Activated CD4-positive, alpha-beta T cell treated with anti-CD3 and anti-CD28 coated beads, Interleukin-10, Interleukin-2, amounts not matched to agents 100 ng/mL and 50 ng/mL, durations not matched to agents 16 hours and 8 hours (primary cell): ENCODE results near the gene POMT1.
A peak's percentile ranks its signal among the peaks of the same experiment; 100 is the strongest.
"Not testable (repeated sequence)": the region's sequence is repeated elsewhere in the genome, so short reads cannot be mapped to it uniquely, and the experiment has no call there.

Source experiments
- DNase-seq: peaks from one replicate; pipeline ENCODE4 v3.0.0-alpha.2; 2020

The POMT1 gene

DNA sequence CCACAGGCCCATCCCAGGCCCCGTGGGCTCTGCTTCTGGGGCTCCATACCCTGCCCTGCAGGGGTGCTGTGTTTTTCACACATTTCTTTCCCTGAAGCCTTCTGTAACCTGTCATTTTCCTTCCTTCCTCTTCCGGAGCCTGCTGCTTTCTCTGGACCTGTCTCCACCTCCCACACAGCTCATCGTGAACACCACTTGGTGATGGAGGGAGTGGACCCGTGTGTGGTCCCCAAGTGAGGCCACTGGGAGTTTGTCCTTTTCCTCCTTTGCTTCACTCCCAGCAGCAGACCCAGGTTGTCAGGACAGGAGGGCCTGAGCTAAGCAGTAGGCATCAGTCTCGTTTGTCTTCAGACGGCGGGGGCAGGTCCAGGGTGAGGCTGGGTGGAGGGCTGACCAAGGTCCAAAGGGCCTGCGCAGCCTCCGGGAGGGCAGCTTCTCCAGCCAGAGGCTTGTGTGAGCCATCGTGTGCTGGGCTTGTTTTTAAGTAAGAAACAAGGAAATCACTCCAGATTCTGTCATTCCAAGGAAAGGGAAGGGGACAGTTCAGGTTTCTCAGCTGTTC is 5.8 kb upstream of the POMT1 start:
- DNase-seq = no peak

DNA sequence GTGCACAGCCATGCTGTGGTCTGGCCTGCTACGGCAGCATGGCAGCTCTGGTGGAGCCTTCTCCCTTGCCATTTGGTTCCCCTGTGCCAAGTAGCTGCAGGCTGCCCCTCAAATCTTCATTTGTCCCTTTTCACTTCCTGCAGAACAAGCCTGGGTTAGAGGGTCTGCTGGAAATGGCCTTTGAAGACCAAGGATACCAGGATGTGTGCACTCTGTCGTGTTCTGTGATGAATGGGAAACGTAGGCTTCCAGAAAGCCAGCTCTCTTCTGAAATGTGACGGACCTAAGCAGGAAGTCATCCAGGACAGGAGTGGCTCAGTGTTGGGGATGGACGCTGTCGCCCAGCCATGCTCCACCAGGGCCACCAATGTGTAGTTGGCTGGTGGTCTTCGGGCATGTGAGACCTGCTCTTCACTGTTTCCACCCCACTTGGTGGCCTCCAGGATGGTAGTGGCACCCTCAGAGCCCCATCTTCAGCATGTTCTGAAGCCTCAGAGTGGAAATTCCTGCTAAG is 3.4 kb upstream of the POMT1 start:
- DNase-seq = no peak

DNA sequence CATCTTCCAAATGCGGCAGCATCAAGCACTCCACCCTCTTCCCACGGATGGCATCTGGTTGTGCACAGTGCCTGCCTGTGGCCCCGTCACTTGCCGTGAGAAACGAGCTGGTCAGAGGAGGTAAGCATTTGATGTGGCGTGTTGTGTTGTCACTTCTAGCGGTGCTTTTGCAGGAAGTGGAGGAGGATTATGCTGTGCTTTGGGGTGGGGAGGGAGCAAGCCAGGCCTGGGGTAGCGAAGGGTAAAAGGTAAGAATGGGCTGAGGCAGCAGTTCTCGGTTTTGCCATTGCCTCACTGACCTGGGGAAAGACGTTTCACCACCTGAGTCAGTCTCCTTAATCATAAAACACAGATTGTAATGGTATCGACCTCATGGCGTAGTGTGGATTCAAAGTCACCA is 2.3 kb upstream of the POMT1 start:
- peak; percentile 89 for DNase-seq

DNA sequence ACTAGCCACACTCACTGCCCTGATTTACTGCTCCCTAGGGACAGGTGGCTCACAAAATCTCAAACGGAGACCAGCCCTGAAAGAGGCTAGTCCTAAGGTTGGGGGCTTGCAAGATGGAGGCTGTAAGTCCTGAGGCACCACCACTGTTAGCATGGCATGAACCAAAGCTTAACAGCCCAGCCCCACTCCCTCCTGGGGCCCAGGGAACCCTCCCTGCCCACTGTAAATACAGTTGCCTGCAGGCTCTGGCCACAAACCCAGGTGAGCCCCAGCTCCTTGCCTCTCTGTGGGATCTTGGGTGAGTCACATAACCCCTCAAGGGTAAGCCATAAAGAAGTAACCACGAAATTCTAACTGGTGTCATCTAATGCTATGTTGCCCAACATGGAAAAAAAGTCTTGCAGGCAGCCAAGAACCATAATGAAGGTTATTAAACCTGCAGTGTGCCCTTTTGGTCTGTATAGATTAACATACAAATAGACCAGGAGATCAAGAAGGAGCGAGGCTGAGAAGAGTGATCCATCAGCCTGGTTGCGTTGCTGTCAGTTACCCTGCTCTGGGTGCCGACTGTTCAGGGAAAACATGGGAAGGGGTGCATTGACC is 1.7 kb upstream of the POMT1 start:
- DNase-seq = peak; percentile 85

DNA sequence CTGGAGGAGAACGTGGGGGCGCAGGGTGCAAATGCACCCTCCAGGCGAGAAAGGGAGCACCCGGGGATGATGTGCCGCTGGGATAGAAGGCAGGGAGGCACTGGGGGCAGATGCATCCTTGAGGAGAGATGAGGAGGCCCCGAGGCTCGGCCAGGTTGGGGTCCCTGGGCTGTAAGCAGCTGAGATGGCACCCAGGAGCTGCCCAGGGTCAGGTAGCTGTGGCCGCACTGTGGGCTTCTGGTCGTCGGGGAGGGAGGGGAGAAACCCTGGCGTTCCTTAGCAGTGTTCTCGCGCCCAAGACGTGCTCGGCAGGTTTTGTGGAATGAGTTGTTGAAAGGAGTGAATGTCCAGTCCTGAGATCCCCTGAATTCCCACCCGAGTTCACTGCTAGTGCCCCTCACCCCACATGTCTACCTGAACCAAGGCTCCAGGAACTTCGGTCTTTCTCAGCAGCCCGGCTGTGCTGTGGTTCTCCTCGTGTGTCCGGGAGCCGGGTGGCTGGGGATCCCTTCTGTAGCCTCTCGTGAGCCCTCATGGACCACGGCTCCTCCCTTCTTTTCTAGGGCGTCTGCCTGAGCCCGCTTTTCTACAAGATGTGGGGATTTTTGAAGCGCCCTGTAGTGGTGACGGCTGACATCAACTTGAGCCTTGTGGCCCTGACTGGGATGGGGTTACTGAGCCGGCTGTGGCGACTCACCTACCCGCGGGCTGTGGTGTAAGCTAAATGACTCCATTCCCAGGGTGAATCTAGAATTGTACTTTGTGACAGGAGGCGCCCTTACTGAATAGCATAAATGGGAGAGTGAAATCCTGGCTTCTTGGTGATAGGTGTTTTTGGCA is 1.1 kb downstream of the POMT1 start:
- peak; percentile 89 for DNase-seq

DNA sequence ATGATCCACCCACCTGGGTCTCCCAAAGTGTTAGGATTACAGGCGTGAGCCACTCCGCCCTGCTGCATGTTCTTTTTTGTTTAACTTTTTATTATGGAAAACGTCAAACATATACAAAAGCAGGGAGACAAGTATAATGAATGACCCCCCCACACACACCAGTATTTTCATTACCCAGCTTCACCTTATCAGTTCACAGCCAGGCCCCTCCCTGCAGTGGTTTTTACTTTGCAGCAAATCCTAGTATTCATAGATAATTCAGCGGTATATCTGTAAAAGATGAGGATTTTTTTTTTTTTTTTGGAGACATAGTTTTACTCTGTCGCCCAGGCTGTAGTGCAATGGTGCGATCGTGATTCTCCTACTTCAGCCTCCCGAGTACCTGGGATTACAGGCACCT is 2.3 kb downstream of the POMT1 start:
- DNase-seq = no peak

DNA sequence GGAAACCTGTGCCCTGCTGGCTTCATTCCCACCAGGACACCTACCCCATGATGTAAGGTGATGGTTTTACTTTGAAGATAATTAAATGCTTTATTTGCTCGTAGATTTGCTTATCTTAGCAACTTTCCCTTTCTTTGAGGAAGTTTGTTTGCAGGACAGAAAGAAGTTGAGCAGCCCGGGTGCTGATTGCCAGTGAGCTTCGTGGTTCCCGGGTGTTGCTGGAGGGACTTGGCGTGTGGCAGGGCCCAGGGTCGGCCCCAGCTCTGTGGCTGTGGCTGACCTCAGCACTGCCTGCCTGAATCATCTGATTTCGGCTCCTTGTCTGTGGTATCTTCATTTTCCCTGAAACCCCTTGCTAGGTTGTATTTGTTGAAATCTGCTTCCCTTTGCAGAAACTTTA is 8.7 kb downstream of the POMT1 start:
- no peak for DNase-seq

DNA sequence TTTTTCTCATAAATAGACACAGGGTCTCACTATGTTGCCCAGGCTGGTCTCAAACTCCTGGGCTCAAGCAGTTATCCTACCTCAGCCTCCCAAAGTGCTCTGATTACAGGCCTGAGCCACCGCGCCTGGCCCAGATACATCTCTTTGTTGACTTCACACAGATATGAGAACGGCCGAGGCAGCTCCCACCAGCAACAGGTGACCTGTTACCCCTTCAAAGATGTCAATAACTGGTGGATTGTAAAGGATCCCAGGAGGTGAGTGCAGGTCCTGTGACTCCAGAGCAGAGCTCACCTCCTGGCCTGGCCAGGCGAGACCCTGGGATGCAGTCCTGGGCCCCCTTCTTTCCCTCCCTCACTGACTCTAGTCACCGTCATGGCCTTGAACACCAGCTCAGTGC is 9.2 kb downstream of the POMT1 start:
- DNase-seq = no peak

DNA sequence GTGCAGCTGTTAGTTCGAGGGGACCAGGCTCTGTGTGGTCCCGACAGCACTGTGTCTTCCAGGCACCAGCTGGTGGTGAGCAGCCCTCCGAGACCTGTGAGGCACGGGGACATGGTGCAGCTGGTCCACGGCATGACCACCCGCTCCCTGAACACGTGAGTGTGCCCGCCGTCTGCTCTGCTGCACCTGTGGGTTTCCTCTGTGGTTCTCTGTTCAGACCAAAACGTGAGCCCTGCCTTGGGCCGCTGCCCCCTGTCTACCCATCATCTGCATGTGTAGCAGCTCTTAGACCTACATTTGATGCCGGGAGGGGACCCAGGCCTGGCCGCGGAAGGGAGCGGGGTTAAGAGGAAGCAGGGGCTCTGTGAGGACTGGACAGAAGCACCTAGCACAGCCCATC is 10.5 kb downstream of the POMT1 start:
- DNase-seq = no peak

DNA sequence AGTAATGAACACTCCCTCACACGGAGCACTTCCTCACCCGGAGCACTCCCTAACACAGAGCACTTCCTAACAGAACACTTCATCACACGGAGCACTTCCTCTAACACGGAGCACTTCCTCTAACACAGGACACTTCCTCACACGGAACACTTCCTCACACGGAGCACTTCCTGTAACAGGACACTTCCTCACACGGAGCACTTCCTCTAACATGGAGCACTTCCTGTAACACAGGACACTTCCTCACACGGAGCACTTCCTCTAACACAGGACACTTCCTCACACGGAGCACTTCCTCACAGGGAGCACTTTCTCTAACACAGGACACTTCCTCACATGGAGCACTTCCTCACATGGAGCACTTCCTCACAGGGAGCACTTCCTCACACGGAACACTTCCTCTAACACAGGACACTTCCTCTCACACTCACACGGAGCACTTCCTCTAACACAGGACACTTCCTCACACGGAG is 12.9 kb downstream of the POMT1 start:
- not testable (repeated sequence) for DNase-seq

DNA sequence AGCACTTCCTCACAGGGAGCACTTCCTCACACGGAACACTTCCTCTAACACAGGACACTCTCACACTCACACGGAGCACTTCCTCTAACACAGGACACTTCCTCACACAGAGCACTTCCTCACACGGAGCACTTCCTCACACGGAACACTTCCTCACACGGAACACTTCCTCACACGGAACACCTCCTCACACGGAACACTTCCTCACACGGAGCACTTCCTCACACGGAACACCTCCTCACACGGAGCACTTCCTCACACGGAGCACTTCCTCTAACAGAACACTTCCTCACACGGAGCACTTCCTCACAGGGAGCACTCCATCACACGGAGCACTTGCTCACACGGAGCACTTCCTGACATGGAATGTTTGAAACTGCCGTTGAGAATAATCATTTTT is 13.4 kb downstream of the POMT1 start:
- no peak for DNase-seq

DNA sequence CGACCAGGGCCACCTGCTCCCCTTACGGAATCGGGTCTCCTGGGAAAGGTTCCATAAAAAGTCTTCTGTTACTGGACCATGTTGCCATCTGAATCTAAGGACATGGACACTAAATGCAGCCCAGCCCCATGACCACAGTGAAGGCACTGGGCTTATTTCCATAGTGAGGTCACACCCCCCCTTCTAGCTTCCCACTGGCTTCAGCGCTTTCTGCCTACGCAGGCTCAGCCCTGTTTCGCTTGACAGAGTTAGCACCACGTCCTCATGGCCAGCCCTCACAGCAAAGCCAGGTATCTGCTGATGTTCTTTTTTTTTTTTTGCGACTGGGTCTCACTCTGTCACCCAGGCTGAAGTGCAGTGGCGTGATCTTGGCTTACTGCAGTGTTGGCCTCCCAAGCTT is 14.2 kb downstream of the POMT1 start:
- no peak for DNase-seq

DNA sequence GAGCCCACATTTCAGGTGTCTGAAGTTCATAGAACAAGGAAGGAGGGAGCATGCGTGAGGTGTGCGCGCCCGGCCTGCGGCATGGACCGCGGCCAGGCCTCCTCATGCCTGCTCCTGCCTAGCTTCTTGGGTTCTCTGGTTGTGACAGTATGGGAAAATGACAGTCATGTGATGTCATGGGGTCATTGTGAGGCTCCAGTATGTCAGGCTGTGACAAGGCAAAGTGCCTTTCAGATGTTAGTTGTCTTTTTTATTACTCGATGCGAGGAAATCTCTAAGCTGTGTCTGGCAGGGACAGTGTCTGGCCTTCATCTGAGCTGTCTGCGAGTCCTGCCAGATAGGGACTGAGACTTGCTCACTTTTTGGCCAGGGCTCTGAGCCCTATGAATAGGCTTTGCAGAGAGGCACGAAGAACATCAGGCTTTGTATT is 15.1 kb downstream of the POMT1 start:
- DNase-seq = no peak

DNA sequence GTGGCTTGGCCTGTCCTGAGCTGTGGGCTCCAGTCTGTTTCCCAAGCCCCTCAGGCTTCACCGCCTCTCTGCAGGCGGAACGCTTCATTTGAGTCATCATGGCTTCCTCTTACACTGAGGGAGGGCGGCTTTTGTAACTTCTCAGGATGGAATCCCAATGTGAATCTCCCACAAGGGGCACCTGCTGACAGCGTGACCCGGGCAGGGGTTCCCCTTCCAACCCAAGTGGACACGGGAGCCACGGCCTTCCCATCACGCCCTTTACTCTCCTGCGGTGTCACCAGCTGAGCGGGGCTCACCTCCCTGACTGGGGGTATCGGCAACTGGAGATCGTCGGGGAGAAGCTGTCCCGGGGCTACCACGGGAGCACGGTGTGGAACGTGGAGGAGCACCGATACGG is 15.8 kb downstream of the POMT1 start:
- no peak for DNase-seq

DNA sequence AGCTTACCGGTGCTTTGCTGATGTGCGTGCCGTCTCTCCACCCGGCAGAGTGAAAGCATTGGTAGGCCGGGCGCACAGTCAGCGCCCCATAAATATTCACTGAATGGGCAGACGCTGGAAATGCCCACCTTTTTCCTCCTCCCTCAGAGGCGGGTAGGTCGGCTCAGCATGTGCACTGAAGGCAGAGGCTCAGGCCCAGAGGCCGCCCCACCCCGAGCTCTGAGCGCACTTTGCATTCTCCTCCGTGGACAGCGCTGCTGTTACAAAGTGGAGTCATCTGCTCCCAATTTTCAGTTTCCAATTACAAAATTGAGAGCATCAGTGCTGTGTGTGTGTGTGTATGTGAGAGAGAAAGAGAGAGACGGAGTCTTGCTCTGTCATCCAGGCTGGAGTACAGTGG is 17.8 kb downstream of the POMT1 start:
- DNase-seq = no peak

DNA sequence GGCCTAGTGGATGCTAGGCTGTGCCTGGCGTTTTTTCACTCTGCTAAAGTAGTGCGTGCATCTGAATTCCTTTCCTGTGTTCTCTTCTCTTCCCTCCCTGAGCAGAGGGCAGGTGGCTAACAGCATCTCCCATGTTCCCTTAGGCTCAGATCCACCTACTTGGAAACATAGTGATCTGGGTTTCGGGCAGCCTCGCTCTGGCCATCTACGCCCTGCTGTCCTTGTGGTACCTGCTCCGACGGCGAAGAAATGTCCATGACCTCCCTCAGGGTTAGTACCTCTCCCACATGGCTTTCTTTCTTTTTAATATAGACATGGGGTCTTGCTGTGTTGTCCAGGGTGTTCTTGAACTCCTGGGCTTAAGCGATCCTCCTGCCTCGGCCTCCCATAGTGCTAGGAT is 18.5 kb downstream of the POMT1 start:
- no peak for DNase-seq

DNA sequence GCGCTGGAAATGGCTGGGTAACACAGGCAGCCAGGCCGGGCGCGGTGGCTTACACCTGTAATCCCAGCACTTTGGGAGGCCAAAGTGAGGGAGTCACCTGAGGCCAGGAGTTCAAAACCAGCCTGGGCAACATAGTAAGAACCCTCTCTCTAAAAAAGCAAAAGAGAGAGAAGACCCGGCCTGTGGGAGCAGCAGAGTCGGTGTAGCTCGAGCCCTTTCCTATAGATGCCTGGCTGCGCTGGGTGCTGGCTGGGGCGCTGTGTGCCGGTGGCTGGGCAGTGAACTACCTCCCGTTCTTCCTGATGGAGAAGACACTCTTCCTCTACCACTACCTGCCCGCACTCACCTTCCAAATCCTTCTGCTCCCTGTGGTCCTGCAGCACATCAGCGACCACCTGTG is 19.1 kb downstream of the POMT1 start:
- no peak for DNase-seq

DNA sequence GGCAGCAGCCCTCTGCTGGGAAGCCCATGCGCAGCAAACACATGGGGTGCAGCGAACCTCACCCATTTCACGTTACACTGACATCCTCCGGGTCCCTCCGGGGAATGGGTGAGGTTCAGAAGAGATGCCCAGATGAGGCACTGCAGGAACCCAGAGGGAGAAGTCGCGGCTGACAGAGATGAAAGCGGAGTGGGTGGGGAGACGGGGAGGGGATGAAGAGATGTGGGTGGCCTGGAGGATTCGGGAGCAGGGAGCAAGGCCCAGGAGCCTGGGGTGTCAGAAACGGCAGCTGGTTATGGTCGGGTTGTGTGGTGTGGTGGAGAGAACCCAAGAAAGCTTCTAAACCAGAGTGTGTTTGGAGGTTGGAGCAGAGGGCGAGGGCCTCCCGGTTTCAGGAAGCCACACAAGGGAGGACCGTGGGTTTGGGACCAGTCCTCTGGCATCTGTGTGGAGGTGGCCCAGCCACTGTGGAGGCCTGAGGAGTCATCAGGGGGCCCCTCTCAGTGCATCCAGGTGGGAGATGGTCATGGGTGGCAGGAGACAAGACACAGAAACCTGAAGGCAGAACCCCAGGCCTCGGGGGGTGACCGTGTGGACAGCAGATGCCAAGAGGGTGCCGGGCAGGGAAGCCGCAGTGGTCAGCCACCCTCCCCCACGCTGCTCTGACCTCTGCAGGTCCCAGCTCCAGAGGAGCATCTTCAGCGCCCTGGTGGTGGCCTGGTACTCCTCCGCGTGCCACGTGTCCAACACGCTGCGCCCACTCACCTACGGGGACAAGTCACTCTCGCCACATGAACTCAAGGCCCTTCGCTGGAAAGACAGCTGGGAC is 19.8 kb downstream of the POMT1 start:
- no peak for DNase-seq

DNA sequence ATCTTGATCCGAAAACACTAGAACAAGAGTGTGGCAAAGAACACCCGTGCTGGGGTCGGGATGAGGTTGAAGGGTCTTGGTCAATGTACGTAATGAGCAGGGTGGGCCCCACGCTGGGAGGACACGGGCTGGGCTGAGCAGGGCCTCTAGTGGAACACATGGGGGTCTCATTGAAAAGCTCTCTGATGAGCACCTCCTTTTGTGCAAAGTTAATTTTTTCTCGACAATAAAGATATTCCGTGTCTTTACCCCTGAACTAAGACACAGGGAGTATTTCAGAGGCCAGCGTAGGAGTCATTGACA is 20.3 kb downstream of the POMT1 start:
- DNase-seq = no peak

DNA sequence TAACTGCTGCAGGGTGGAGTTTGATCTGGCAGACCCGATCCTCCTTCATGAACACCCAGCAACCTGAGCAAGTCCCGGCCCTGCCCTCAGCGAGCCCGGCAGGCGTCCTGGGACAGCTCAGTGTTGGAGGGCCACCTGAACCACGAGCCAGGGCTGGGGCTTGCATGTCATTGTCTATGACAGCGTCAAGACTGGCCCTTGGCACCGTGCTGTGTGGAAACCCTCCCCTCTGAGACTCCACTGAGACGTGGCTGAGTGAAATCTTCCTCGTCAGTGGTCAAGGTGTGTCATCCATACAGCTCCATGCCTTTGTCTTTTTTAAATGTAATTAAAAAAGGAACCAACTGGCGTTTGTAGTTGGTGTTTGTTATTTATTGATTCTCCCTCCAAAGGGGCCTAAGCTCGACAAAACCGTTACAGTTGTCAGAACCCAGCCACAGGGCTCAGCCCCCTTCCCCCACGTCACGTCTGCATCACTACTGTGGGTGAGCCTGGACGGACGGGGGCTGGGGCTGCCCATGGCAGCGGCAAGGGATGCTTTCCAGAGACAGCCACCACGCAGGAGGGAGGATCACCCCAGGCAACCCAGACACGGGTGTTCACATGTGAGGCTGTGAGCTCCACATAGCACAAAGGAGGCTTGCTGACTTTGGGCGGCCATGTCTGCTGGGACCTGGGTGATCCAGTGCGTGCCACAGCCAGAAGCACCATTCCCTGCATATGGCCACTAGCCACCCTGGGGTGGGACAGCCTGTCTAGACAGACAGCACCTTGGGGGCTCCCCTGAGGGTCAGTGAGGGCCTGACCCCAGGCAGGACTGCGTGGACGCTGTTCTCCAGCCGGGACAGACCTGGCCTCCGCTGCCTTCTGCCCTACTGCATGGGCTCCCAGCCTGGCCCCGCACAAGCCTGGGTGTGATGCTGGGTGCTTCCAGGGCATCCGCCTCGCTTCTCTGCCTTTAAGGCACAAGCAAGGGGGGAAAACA is 21.0 kb downstream of the POMT1 start:
- no peak for DNase-seq

DNA sequence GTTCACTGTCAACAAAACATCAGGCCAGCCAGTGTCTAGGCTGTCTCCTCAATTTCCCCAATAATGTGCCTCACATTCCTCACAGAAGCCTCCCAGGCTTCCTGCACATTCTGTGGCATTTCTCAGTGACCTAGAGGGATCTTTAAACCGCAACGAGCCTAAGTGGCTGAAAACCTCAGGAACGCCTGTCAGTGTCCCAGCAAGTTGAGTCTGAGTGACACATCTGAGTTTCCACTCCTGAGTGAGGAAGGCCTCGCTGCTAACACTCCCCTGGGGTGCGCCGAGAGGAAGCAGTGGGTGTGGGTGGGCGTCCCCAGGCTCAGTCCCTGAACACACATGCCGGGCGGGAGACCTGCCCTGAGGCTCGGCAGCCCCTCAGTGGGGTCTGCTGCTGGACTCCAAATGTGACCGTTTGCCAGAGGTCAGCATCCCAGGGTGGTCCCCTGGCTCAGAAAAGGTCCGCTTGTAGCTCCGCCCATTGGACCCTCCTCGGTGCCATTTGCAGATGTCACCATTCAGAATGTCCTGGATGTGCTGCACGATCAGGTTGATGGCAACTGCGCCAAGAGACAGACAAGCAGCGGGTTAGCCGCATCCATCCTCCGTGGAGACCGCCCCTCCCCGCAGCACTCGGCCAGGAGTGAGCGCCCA is 22.1 kb downstream of the POMT1 start:
- no peak for DNase-seq
